GM10266 (cell line): ENCODE results near the gene RNF123.

Source experiments
- DNase-seq: peaks from one replicate; pipeline ENCODE4 v3.0.0; 2012; ENCODE audit errors: extremely low spot score
- TF ChIP-seq, protein P1 (sequence below): IDR thresholded peaks from 2 replicates; pipeline ENCODE4 v1.5.1; 2012; ENCODE audit warnings: mild to moderate bottlenecking, low read depth; ENCODE audit not compliant: control insufficient read depth, insufficient read depth; ENCODE audit errors: missing control alignments

The RNF123 gene

DNA sequence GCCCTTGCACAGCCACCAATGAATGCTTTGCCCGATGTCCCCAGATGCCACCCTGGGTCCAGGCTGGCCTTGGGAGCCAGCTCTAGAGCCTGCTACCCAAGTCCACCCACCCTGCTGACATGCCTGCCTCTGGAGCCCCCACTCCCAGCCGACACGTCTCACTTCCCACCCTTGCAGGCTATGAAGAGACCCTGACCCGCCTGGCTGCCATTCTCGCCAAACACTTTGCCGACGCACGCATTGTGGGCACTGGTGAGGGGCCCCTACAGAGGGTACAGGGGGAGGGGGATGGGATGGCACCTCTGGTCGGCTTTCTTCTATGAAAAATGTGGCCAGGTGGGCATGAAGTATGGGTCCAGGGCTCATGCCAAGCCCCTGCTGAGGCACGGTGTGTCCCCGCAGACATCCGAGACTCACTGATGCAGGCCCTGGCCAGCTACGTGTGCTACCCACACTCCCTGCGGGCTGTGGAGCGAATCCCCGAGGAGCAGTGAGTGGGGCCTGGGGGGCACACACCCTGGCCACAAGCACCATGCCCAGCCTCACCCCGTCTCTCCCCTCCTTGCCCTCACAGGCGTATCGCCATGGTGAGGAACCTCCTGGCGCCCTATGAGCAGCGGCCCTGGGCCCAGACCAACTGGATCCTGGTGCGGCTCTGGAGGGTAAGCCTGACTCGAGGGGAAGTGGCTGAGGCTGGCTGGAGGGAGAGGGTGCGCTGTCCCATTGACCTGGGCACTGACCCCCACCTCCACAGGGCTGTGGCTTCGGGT, 24.2 kb downstream of the RNF123 start:
- no peak for DNase-seq
- TF ChIP-seq, protein P1, sequence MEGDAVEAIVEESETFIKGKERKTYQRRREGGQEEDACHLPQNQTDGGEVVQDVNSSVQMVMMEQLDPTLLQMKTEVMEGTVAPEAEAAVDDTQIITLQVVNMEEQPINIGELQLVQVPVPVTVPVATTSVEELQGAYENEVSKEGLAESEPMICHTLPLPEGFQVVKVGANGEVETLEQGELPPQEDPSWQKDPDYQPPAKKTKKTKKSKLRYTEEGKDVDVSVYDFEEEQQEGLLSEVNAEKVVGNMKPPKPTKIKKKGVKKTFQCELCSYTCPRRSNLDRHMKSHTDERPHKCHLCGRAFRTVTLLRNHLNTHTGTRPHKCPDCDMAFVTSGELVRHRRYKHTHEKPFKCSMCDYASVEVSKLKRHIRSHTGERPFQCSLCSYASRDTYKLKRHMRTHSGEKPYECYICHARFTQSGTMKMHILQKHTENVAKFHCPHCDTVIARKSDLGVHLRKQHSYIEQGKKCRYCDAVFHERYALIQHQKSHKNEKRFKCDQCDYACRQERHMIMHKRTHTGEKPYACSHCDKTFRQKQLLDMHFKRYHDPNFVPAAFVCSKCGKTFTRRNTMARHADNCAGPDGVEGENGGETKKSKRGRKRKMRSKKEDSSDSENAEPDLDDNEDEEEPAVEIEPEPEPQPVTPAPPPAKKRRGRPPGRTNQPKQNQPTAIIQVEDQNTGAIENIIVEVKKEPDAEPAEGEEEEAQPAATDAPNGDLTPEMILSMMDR, result no peak

DNA sequence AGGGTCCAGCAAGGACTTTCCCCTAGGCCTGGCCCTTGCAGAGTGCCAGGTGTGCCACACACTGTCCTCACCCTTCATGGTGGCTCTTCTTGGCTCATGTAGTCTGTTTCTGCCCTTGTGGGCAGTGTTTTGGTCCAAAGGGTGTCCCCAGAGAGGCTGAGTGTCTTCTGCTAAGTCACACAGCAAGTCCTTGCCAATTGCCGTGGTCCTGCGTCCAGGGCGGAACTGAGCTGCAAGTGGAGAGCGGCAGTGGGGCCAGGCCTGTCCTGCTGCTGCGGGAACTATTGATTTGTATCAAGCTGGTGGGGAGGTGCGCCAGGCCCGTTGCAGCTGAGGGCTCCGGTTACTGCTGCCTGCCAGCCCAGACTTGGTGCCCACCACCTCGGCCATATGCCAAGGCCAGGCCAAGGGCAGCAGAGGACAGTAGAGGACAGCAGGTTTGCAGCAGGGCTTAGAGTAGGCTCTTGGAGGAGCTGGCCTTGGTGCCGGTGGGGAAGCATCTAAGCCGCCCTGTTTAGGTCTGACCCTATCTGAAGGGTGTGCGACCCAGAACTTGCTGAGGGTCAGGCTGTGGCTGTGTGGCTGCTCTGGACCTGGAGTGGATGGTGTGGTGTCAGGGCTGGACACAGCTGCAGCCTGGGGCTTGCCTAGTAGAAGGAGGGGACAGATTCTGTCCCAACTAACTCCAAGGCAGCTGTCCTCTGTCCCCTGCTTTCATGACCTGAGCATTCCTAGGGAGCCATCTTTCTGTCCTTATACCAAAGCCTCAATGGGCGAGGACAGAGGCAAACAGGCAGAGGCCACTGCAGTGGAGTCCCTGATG, 25.6 kb downstream of the RNF123 start:
- TF ChIP-seq, protein P1, result no peak
- DNase-seq, result no peak

DNA sequence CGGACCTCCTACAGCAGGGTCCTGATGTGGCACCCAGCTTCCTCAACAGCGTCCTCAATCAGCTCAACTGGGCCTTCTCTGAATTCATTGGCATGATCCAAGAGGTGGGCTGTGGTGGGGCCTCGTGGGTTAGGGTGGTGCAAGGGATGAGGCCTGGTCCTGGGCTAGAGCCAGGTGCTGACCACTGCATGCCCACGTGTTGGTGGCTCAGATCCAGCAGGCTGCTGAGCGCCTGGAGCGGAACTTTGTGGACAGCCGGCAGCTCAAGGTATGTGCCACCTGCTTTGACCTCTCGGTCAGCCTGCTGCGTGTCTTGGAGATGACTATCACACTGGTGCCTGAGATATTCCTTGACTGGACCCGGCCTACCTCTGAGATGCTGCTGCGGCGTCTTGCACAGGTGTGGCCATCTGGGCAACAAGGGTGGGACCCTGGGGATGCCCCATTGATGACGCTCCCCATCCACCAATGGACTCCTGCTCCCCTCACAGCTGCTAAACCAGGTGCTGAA, 26.3 kb downstream of the RNF123 start:
- no peak for DNase-seq
- TF ChIP-seq, protein P1, result no peak

DNA sequence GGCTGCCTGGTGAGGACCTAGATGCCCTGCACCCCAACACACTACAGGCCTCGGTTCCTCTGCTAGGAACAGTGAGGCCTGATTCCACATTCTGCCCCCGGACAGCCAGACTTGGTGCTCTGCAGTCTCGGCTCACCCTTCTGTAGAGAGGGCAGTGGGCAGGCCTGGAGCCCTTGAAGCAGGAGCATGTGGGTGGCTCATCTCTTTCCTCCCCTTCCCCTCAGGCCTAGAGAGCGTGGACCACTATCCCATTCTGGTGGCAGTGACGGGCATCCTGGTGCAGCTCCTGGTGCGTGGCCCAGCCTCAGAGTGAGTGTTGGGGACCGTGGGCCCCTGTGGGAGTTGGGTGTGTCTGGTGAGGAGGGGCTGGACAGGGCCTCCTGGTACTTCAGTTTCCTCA, 26.8 kb downstream of the RNF123 start:
- no peak for DNase-seq
- TF ChIP-seq, protein P1, result no peak

DNA sequence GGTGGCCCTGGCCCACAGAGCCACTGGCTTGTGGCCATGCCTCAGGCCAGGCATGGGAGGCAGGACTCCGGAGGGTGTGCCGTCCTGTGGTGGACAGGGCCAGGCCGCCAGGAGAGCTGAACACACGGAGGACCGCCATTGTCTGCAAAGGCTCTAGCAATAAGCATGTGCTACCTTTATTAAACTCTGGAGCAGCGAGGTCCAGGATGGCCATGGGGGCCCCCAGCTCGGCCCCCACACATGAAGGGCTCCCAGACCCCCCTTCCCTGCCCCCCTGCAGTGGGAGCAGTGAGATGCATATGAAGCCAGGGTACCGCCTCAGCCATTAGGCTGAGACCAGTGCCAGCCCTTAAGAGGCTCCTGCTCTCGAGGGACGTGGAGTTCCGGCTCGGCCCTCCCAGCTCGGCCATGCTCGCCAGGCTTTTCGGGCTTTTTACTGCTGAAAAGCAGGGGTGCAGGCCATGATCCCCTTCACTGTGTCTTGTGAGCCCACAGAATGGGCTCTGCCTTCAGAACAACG, 27.4 kb downstream of the RNF123 start:
- DNase-seq, result no peak
- TF ChIP-seq, protein P1, result no peak

DNA sequence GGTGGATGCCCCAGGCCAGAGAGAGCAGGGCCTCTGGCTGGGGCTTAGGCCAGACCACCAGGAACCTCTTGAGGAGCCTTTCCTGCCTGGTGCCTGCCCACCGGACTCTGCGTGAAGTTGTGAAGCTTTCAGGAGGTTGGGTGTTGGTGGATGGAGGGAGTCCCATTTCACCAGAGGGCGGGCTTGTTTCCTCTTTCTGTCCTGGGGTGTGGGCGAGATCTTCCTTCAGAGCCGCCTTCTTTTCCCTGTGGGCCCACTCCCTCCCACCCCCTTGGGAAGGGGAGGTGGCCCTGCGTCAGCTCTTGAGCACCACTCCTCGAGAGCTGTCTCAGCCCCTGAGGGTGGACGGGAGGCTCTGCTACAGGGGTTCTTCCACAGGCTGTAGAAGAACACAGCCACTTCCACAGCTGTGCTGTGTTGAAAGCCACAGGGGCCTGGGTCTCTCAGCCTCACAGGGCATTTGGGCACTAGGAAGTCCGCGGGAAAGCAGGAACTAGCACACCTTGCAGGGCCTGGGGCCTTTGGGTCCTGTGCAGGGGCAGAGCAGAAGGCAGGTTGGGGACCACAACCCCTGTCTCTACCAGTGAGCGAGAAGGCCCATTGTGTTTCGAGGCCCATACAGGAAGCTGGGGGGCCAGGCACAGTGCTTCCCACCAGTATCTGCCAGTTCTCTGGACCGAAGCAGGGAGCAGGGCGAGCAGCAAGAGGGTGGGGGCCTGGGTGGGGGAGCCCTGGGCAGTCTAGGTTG, 28.0 kb downstream of the RNF123 start:
- TF ChIP-seq, protein P1, result no peak
- DNase-seq, result no peak
